Smooth muscle cell (in vitro differentiated cells): Measurements from ENCODE around the gene LETMD1. TPM values are rescaled to one million over a fixed set of nuclear protein-coding genes. Genes with fewer than 3 reads are reported as not detected.

Experiments
- DNase-seq: peaks from one replicate; lab custom pipeline; 2025; ENCODE audit not compliant: unreplicated experiment; lab: John Stamatoyannopoulos, UW
- H2AFZ ChIP-seq: fragments of 200-600 bp; sonication (generic); 2 replicates; pipeline ENCODE4 v1.6.0; 2016; ENCODE audit warnings: antibody characterized with exemption, low read depth, mild to moderate bottlenecking
- H3F3A ChIP-seq: fragments of 200-600 bp; sonication (generic); 2 replicates; pipeline ENCODE4 v1.6.0; 2017; ENCODE audit warnings: antibody characterized with exemption, low read depth
- H3K27ac ChIP-seq: fragments of 200-600 bp; sonication (generic); 2 replicates; pipeline ENCODE4 v1.5.1; 2016; ENCODE audit warnings: low read depth, mild to moderate bottlenecking
- H3K27me3 ChIP-seq: fragments of 200-600 bp; sonication (generic); 2 replicates; pipeline ENCODE4 v1.6.1; 2016; ENCODE audit warnings: low read depth, mild to moderate bottlenecking
- H3K36me3 ChIP-seq: fragments of 200-600 bp; sonication (generic); 2 replicates; pipeline ENCODE4 v1.5.1; 2016; ENCODE audit warnings: low read depth
- H3K4me1 ChIP-seq: fragments of 200-600 bp; sonication (generic); 2 replicates; pipeline ENCODE4 v1.5.1; 2016; ENCODE audit warnings: low read depth
- H3K4me2 ChIP-seq: fragments of 200-600 bp; sonication (generic); 2 replicates; pipeline ENCODE4 v1.6.0; 2016; ENCODE audit warnings: mild to moderate bottlenecking
- H3K4me3 ChIP-seq: fragments of 200-600 bp; sonication (generic); 2 replicates; pipeline ENCODE4 v1.5.1; 2016; ENCODE audit warnings: mild to moderate bottlenecking
- H3K79me2 ChIP-seq: fragments of 200-600 bp; sonication (generic); 2 replicates; pipeline ENCODE4 v1.6.0; 2016; ENCODE audit warnings: low read depth, mild to moderate bottlenecking
- H3K9ac ChIP-seq: fragments of 200-600 bp; sonication (generic); 2 replicates; pipeline ENCODE4 v1.6.0; 2016; ENCODE audit warnings: low read depth
- H3K9me3 ChIP-seq: fragments of 200-600 bp; sonication (generic); replicated peaks from 2 replicates; pipeline ENCODE4 v1.5.1; 2016; ENCODE audit warnings: low read depth
- H4K20me1 ChIP-seq: fragments of 200-600 bp; sonication (generic); 2 replicates; pipeline ENCODE4 v1.6.0; 2016; ENCODE audit warnings: low read depth
- CTCF ChIP-seq: fragments of 200-600 bp; sonication (generic); IDR thresholded peaks from 2 replicates; pipeline ENCODE4 v1.5.1; 2017; ENCODE audit warnings: borderline replicate concordance, mild to moderate bottlenecking, antibody characterized with exemption; ENCODE audit not compliant: insufficient read depth, poor library complexity, severe bottlenecking
- WGBS: methylation state at CpG from one replicate; pipeline ENCODE4 v1.1.7; 2016; ENCODE audit warnings: low lambda C conversion rate; 5-methylcytosine and 5-hydroxymethylcytosine counted together
- polyA plus RNA-seq: library from polyadenylated mRNA; unstranded; fragments of >200 nt; fragmentation: Nextera tagmentation; extraction: Ambion mirVana; gene quantifications from 2 replicates; pipeline ENCODE4 v1.2.1, GENCODE V29; 2016
- total RNA-seq: library from RNA; depleted of rRNA; stranded (reverse); fragments of >200 nt; gene quantifications from 2 replicates; pipeline ENCODE4 v1.2.3, GENCODE V29; 2014

LETMD1 gene
- total and polyA plus RNA-seq, 2 experiments from 2014 or later: 8.9 to 32.9 TPM

DNA sequence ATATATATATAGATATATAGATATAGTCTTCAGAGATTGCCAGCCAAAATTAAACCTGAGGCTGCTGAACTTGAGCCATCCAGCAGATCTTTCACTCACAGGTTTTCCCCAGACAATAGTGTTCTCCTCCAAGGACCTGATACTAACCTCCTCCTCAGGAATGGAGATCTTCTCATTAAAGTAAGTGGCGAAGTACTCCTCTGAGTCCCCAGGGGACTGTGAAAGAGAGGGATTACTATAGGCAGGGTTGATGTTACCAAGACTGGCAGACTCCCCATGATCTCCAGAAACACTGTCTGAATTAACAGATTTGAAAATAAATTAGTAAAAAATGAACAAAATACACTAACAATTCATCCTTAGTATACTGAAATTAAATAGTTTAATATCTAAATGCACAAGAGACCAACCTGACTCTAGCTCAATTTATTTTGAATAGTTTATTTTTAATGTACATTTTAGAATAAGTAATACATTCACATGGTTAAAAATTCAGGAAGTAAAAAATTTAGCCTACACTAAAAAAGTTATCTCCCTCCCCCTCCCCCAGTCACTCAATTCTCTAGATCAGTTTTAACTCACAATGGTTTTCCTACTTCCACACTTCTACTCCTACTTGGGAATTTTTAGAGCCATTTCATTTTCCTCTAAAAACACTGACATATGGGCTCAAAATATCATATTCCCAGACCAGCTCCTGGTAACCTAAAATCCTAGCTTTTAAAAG lies 39.6 kb upstream of the LETMD1 start:
- TF ChIP-seq CTCF: no peak
- H3K27ac ChIP-seq: peak overlapping the region; percentile 32
- no peak overlapping the region for H3K9ac ChIP-seq
- DNase-seq: no peak
- no peaks in the 10 kb centered on the region for H3F3A ChIP-seq
- H3K4me1 ChIP-seq: peaks cover 15% of the 10 kb centered on the region
- H3K9me3 ChIP-seq: no peaks in the 10 kb centered on the region
- peaks cover 52% of the 10 kb centered on the region for H4K20me1 ChIP-seq
- peaks cover 47% of the 10 kb centered on the region for H3K79me2 ChIP-seq
- WGBS: 96% methylated on average over 1 of the region's 1 CpG
- no peak overlapping the region for H3K4me3 ChIP-seq
- H3K4me2 ChIP-seq: peak overlapping the region; percentile 6
- peaks cover 6% of the 10 kb centered on the region for H3K36me3 ChIP-seq
- H3K27me3 ChIP-seq: no peaks in the 10 kb centered on the region
- H2AFZ ChIP-seq: no peak overlapping the region

DNA sequence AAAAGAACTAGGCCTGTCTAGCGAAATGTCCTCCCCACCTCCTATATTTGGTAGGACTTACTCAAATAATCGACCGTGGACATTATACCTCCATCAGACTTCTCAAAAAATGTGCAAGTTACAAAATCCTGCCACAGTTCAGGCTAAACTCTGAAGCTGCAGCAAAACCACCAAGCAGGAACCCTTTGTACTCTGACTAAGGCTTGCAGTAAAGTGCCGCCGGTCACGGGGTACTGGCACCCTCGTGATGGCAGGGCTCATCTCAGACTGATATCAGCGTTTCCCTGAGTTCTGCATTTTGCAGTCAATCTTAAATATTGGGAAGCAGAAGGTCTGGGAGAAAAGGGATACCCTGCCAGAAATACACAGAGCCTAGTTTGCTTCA lies 39.1 kb upstream of the LETMD1 start:
- H3K79me2 ChIP-seq: peaks cover 53% of the 10 kb centered on the region
- DNase-seq: no peak
- TF ChIP-seq CTCF: no peak

DNA sequence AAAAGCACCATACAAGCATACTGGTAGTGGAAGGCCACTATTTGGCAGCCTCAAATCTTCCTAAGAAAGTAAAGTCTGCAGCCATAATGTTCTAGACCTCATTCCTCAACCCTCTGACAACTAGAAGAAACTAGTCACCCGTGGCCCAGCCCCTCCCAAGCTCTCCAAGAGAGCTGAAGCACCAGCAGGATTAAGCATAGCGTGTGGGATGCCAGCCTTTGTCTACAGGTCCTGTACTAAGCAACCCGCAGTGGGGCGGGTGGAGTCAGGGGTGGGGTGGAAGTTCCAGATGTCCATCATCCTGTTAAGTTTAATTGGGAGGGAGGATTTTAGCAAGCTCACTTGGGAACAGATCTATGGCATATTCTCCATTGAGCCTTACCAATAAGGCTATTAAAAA lies 36.2 kb upstream of the LETMD1 start:
- H3K4me3 ChIP-seq: no peak overlapping the region
- peaks cover 79% of the 10 kb centered on the region for H3K79me2 ChIP-seq

More for the DNA sequence above, 39.1 kb upstream of the LETMD1 start:
- H3K9me3 ChIP-seq: no peaks in the 10 kb centered on the region
- peaks cover 56% of the 10 kb centered on the region for H4K20me1 ChIP-seq
- 76% methylated on average over 8 of the region's 8 CpGs for WGBS
- peak overlapping the region; percentile 6 for H3K4me2 ChIP-seq
- peak overlapping the region; percentile 32 for H3K27ac ChIP-seq
- H2AFZ ChIP-seq: no peak overlapping the region
- H3K9ac ChIP-seq: no peak overlapping the region
- H3F3A ChIP-seq: no peaks in the 10 kb centered on the region
- H3K4me1 ChIP-seq: peaks cover 15% of the 10 kb centered on the region
- H3K4me3 ChIP-seq: no peak overlapping the region
- no peaks in the 10 kb centered on the region for H3K27me3 ChIP-seq
- peaks cover 6% of the 10 kb centered on the region for H3K36me3 ChIP-seq

More for the DNA sequence above, 36.2 kb upstream of the LETMD1 start:
- Histone ChIP-seq H3K4me1 (peaks cover 15% of the 10 kb centered on the region), H4K20me1 (peaks cover 78% of the 10 kb centered on the region), H3K4me2 (no peak overlapping the region), H3K9ac (no peak overlapping the region), H3K36me3 (no peaks in the 10 kb centered on the region), H3K9me3 (no peaks in the 10 kb centered on the region), H3F3A (no peaks in the 10 kb centered on the region), H3K27me3 (no peaks in the 10 kb centered on the region), H2AFZ (no peak overlapping the region), H3K27ac (no peak overlapping the region)
- TF ChIP-seq CTCF: no peak
- DNase-seq: no peak
- 69% methylated on average over 4 of the region's 4 CpGs for WGBS
